GM12801 (cell line): Measurements from ENCODE around the gene CRYGA.

Experiments used
- TF ChIP-seq, protein P1 (sequence below): IDR thresholded peaks from one replicate; pipeline ENCODE4 v1.5.1; 2011; ENCODE audit warnings: control low read depth; ENCODE audit not compliant: insufficient read length; ENCODE audit errors: extremely low read depth

Gene CRYGA

DNA sequence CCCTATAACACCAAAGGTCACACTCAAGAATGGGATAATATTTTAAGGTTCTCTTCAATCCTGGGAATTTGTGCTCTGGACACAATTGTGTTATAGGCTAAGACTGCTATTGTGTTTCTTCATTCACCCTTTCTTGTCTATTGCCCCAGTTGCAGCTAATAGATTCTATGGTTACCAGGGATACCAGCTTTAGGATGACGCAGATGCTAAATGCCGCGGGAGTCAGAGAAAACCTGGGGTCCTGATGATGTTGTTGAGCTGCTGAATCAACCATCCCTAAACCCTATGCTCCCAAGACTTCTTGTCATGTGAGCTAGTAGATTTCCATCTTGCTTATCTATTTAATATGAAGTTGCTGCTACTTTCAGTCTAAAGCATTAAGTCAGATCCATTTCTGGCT, 44.5 kb downstream of the CRYGA start:
- TF ChIP-seq, protein P1, sequence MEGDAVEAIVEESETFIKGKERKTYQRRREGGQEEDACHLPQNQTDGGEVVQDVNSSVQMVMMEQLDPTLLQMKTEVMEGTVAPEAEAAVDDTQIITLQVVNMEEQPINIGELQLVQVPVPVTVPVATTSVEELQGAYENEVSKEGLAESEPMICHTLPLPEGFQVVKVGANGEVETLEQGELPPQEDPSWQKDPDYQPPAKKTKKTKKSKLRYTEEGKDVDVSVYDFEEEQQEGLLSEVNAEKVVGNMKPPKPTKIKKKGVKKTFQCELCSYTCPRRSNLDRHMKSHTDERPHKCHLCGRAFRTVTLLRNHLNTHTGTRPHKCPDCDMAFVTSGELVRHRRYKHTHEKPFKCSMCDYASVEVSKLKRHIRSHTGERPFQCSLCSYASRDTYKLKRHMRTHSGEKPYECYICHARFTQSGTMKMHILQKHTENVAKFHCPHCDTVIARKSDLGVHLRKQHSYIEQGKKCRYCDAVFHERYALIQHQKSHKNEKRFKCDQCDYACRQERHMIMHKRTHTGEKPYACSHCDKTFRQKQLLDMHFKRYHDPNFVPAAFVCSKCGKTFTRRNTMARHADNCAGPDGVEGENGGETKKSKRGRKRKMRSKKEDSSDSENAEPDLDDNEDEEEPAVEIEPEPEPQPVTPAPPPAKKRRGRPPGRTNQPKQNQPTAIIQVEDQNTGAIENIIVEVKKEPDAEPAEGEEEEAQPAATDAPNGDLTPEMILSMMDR, result no peak

DNA sequence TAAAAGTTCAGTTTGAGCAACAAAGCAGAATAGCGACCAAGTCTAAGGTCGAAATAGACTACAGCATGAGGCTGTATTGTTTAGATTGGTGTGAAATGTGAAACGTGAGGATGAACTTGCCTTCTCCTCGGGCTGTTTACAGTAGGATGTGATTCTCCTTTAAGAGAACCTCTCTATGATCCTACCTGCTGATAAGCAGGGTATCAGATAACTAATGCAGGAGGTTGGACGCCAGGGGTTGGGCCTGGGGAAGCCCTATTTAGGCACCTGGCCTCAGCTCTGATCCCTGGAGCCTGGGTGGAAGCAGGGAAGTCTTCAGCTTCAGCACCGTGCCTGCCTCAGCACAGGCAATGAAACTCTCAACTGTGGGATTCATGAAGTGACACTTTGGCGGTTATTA, 50.4 kb downstream of the CRYGA start:
- TF ChIP-seq, protein P1, result no peak
